Parietal lobe (tissue), 1 donor: ENCODE results near the gene SAMD14. TPM values are rescaled to one million over a fixed set of nuclear protein-coding genes. Genes with fewer than 3 reads are reported as not detected.

ENCODE experiments used
- total RNA-seq: library from RNA; depleted of rRNA; stranded (reverse); fragments of >200 nt; gene quantifications from one replicate; pipeline ENCODE4 v1.2.3, GENCODE V29; 2014

SAMD14 gene
- 41.3 TPM for total RNA-seq

DNA sequence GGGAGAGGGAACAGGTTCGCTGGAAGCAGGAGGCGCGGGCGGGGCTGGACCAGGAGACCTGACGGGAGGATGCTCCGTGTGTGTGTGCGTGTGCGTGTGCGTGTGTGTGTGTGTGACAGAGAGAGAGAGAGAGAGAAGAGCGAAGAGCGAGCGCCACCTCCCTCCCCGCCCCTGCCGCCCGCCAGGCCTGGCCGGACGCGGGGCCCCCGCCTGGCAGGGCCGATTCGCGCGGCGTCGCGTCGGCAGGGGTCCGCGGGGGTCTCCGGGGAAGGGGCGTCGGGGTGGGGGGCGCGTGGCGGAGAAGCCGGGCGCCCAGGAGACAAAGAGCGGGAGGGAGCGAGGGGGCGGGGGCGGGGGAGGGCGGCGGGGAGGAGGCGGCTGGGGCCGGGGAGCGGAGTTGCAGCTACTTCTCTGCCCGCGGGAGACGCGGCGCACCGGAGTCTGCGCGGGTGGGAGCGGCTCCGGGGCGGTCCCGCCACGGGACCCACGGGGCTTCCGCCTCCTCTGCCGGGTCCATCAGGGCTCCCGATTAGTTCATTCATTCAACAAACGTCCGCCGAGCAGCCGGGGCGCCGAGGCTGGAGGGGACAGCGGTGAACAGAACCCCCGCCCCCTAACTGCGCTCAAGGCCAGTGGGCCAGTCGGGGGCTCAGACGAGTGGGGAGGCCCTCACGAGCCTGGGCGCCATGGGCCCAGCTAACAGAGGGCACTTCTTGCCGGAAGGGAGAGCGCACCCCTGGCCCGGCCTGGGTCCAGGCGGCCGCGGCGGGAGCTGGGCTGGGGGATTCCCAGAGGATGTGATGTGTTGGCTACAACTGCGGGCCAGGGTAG is at the start of gene SAMD14:
TSS of gene SAMD14 (minus strand) at position 433 of the 831 bp plus-strand sequence. CDS start 5,201 bp downstream, outside the sequence.

GRCh38 chr17:50165867-50166517 is 36.0 kb upstream of the SAMD14 start, which contains the start of gene SGCA:
Gene SGCA, plus strand, starts transcription at chr17:50166005. Its CDS starts 36 bp downstream, at chr17:50166041.

DNA sequence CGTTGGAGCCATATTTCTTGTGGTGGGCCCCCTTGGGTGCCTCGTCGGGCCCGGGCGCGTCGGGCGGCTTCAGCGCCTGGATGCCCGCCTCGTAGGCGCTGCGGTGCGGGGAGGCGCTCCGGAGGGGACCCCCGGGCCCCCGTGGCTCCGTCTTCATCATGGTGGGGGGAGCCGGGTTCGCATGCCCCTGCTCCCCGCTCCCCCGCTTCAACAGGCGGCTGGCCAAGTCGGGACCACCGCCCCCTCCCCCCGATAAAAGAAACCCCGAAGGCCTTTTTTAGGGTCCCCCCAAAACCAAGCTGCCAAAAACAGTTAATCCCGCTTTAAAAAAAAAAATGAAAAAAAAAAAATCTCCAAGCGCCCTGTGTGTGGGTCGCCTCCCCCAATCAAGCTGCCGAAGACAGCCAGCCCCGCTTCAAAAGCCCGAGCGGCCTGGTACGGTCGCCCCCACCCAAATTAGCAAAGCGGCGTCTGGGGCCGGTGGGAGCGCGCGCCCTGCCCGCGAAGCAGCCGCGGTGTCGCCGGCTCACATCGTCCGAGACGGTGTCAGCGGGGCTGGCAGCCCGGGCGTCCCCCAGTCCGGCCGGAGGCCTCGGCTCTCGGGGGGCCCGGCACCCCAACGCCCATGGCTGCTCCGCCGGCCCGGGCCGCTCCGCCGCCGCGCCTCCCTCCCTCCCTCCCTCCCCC is 20.5 kb upstream of the SAMD14 start, which contains the start of gene PPP1R9B:
TSS of gene PPP1R9B (minus strand) at position 324 of the 687 bp plus-strand sequence. CDS start at position 160, 164 bp downstream.

DNA sequence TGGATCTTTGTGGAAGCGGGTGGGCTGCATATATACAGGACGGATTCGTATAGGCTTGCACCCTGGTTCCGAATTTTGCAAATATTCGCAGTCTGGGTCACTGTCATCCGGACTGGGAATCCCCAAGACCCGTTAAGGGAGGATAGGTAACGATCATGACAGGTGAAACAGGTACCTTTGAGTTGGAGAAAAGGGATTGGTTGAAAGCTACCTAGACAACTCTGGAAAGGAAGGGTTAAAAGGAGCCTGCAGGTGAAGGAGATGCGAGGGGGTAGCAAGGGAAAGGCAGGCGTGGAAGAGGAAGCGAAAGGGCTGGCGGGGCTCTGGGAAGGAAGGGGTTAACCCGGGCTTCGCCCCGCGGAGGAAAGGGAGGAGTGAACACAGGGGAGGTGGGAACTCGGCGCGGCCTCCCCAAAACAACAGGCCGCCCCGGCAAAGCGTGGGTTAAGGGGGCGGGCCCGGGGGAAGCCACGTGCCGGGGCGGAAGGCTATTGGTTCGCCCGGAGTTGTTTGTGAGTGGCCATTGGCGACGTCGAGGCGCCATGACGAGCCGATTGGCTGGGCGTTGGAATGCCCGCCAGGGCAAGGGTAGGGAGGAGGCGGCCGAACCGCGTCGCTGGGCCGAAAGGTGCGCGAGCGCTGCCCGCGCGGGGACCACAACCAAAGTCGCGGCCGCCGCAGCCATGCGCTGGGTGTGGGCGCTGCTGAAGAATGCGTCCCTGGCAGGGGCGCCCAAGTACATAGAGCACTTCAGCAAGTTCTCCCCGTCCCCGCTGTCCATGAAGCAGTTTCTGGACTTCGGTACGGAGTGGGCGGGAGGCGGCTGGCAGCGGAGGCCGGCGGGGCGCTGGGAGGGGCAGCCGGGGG is 35.0 kb downstream of the SAMD14 start, which contains the start of gene PDK2:
TSS of gene PDK2 (plus strand) at position 599 of the 867 bp plus-strand sequence. CDS start at position 684, 85 bp downstream.

Other genes starting within 250 kb of the SAMD14 start
- gene DLX4, start 161.0 kb downstream of the SAMD14 start, total RNA-seq = not detected
- not detected for gene DLX3, start 134.9 kb downstream of the SAMD14 start, total RNA-seq
- 46.3 TPM for gene ITGA3, start 74.0 kb downstream of the SAMD14 start, total RNA-seq
- gene PDK2, start 34.8 kb downstream of the SAMD14 start, total RNA-seq = 20.7 TPM
- 58.8 TPM for gene PPP1R9B, start 20.5 kb upstream of the SAMD14 start, total RNA-seq
- gene SGCA, start 35.8 kb upstream of the SAMD14 start, total RNA-seq = not detected
- gene COL1A1, start 71.5 kb upstream of the SAMD14 start, total RNA-seq = 5.0 TPM
- not detected for gene TMEM92, start 144.3 kb upstream of the SAMD14 start, total RNA-seq
- gene XYLT2, start 216.0 kb upstream of the SAMD14 start, total RNA-seq = 8.8 TPM
- 41.6 TPM for gene MRPL27, start 243.0 kb upstream of the SAMD14 start, total RNA-seq
- 3.4 TPM for gene EME1, start 243.1 kb upstream of the SAMD14 start, total RNA-seq